Brain microvascular endothelial cell (primary cell): ENCODE measurements around the gene LRP8.
"Not testable (repeated sequence)": the region's sequence is repeated elsewhere in the genome, so short reads cannot be mapped to it uniquely, and the experiment has no call there.

Experiments used
- DNase-seq: peaks from one replicate; pipeline ENCODE4 v3.0.0-alpha.2; 2020
- H3K27ac ChIP-seq: fragments of 250-450 bp; sonication (Bioruptor Pico); 2 replicates; pipeline ENCODE4 v1.5.1; 2020; ENCODE audit warnings: mild to moderate bottlenecking, moderate library complexity
- H3K27me3 ChIP-seq: fragments of 250-450 bp; sonication (Bioruptor Pico); replicated peaks from 2 replicates; pipeline ENCODE4 v1.5.1; 2020; ENCODE audit warnings: mild to moderate bottlenecking
- H3K36me3 ChIP-seq: fragments of 250-450 bp; sonication (Bioruptor Pico); replicated peaks from 2 replicates; pipeline ENCODE4 v1.5.1; 2020; ENCODE audit warnings: mild to moderate bottlenecking
- H3K4me3 ChIP-seq: 2 replicates; pipeline ENCODE4 v1.5.1; 2011; ENCODE audit warnings: low read depth, mild to moderate bottlenecking, control low read depth, low read length, moderate library complexity
- in situ Hi-C: cut with HindIII; loops from 2 replicates; pipeline ENCODE4 v1.10.0; 2017; ENCODE audit warnings: low sequenced_read_pairs, low pct_ligation_motif_present
- TF ChIP-seq, protein P1 (sequence below): IDR thresholded peaks from 2 replicates; pipeline ENCODE4 v1.5.1; 2011; ENCODE audit warnings: low read depth, mild to moderate bottlenecking, moderate library complexity, low read length, control low read depth, inconsistent platforms; ENCODE audit errors: missing control alignments

Gene LRP8

GRCh38 chr1:53286955-53287354 lies 40.9 kb downstream of the LRP8 start:
- no peak for DNase-seq
- in situ Hi-C loops, result no loop called here
- Histone ChIP-seq H3K27me3 (no peaks in the 10 kb centered on the region), H3K27ac (no peak overlapping the region), H3K4me3 (no peak overlapping the region), H3K36me3 (no peaks in the 10 kb centered on the region)
- TF ChIP-seq, protein P1, sequence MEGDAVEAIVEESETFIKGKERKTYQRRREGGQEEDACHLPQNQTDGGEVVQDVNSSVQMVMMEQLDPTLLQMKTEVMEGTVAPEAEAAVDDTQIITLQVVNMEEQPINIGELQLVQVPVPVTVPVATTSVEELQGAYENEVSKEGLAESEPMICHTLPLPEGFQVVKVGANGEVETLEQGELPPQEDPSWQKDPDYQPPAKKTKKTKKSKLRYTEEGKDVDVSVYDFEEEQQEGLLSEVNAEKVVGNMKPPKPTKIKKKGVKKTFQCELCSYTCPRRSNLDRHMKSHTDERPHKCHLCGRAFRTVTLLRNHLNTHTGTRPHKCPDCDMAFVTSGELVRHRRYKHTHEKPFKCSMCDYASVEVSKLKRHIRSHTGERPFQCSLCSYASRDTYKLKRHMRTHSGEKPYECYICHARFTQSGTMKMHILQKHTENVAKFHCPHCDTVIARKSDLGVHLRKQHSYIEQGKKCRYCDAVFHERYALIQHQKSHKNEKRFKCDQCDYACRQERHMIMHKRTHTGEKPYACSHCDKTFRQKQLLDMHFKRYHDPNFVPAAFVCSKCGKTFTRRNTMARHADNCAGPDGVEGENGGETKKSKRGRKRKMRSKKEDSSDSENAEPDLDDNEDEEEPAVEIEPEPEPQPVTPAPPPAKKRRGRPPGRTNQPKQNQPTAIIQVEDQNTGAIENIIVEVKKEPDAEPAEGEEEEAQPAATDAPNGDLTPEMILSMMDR, result no peak

GRCh38 chr1:53285969-53286760 lies 41.7 kb downstream of the LRP8 start:
- no peak overlapping the region for H3K27ac ChIP-seq
- TF ChIP-seq, protein P1, result no peak
- in situ Hi-C loops, result no loop called here
- no peak for DNase-seq
- no peaks in the 10 kb centered on the region for H3K27me3 ChIP-seq
- no peaks in the 10 kb centered on the region for H3K36me3 ChIP-seq
- H3K4me3 ChIP-seq, result no peak overlapping the region

DNA sequence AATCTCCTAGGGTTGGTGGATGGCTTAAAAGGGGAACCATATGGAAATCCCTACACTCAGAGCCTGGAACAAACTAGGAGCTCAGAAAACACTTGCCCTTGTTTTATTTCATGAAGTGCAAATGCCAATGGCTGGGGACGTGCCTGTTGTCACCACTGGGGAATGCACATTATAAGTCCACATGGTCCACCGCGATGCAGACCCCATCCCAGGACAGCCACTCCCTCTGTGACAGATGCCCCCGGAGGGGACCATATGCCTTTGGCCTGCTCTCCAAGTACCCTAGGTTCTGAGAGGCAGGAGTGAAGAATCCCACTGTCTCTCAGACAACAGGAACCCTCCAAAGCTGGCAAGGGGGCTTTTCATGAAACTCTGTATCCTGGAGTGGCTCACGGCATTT lies 42.3 kb downstream of the LRP8 start:
- no peak overlapping the region for H3K27ac ChIP-seq
- TF ChIP-seq, protein P1, result no peak
- H3K4me3 ChIP-seq, result no peak overlapping the region
- H3K27me3 ChIP-seq, result no peaks in the 10 kb centered on the region
- DNase-seq, result no peak
- no peaks in the 10 kb centered on the region for H3K36me3 ChIP-seq
- in situ Hi-C loops, result no loop called here

DNA sequence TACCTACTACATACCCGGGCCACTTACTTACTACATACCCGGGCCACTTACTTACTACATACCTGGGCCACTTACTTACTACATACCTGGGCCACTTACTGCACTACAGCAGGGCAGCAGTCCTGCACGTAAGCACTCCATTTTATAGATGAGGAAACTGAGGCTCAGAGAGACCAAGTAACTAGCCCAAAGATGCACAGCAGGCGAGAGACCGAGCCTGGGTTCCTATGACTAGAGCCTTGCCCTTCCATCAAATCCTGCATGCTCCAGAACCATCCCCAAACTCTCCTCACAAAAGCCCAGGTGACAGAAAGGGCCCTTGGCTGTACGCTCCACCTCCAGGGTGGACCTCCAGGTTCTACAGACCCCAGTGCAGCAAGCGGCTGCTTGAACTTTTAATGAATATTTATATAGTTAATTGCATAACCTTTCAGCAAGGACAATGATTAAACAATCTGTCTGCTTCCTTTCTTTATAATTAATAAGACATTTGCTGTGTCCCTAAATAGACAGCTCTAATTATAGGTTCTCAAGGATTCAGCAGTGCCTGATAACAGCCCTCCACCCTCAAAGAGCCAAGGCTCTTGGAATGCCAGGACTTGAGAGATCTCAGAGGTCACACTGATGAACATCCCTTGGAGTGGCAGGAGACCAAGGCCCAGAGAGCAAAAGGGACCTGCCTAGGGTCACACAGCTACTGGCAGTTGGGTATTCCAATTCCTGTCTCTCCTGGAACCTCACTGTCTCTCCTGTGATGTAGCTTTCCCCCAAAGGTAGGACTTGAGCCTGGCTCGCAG lies 43.4 kb downstream of the LRP8 start:
- DNase-seq, result no peak
- Histone ChIP-seq H3K27ac (no peak overlapping the region), H3K27me3 (no peaks in the 10 kb centered on the region), H3K36me3 (no peaks in the 10 kb centered on the region), H3K4me3 (no peak overlapping the region)
- TF ChIP-seq, protein P1, result no peak
- in situ Hi-C loops, result no loop called here

DNA sequence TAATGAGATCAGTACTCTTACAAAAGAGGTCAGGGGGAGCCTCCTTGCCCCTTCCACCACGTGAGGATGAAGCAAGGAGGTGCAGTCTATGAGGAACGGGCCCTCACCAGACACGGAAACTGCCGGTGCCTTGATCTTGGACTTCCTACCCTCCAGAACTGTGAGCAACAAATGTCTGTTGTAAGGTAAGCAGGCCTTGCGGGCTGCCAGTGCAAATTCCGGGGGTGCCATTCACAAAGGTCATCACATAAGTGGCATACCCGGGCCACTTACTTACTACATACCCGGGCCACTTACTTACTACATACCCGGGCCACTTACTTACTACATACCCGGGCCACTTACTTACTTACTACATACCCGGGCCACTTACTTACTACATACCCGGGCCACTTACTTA lies 44.7 kb downstream of the LRP8 start:
- in situ Hi-C loops, H3K27me3 ChIP-seq, H3K36me3 ChIP-seq, H3K27ac ChIP-seq, DNase-seq, H3K4me3 ChIP-seq: not testable (repeated sequence)

DNA sequence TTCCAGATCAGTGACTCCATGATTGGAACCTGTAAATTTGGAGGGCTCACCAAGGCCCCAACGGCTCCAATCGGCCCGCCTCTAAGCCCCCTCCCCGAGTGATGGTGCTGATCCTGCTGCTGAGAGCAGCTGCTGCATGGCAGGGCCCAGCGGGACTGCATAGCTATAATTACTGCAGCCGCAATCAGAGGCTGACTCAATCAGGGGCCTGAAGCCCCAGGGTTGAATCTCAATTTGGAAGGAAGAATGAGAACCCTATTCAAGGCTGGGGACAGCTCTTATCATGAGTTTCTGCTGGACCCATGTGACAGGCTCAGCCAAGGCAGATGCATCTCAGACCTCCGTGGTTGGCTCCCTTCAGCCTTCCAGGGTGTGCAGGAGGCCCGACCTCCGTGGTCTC lies 46.7 kb downstream of the LRP8 start:
- TF ChIP-seq, protein P1, result no peak
- no peaks in the 10 kb centered on the region for H3K27me3 ChIP-seq
- H3K36me3 ChIP-seq, result no peaks in the 10 kb centered on the region
- H3K27ac ChIP-seq, result no peak overlapping the region
- H3K4me3 ChIP-seq, result no peak overlapping the region
- in situ Hi-C loops, result no loop called here
- no peak for DNase-seq
